OCI-LY3 (cell line): ENCODE measurements around the gene QPCT.

ENCODE experiments used
- H2AFZ ChIP-seq: fragments of 200-600, 300-600 bp; shearing (Covaris generic); 2 replicates; pipeline ENCODE4 v1.6.0; 2014; ENCODE audit warnings: antibody characterized with exemption, low read depth, low read length
- H3K27ac ChIP-seq: fragments of 200-600, 300-600 bp; sonication (generic); 2 replicates; pipeline ENCODE4 v1.5.1; 2014; ENCODE audit warnings: mild to moderate bottlenecking, low read length, moderate library complexity, mixed read lengths
- H3K27me3 ChIP-seq: fragments of 200-600, 300-600 bp; sonication (generic); 2 replicates; pipeline ENCODE4 v1.6.1; 2014; ENCODE audit warnings: low read depth, low read length, mixed read lengths
- H3K36me3 ChIP-seq: fragments of 200-600, 300-600 bp; sonication (generic); replicated peaks from 2 replicates; pipeline ENCODE3; 2014; ENCODE audit warnings: low read depth, low read length, mixed read lengths
- H3K4me1 ChIP-seq: fragments of 300-600, 200-600 bp; sonication (generic); 2 replicates; pipeline ENCODE4 v1.6.1; 2014; ENCODE audit warnings: low read length, mixed read lengths
- H3K4me2 ChIP-seq: fragments of 200-600, 300-600 bp; sonication (generic); 2 replicates; pipeline ENCODE4 v1.6.1; 2014; ENCODE audit warnings: low read length, mixed read lengths
- H3K4me3 ChIP-seq: fragments of 300-600, 200-600 bp; sonication (generic); 2 replicates; pipeline ENCODE4 v1.5.1; 2014; ENCODE audit warnings: antibody characterized with exemption, mild to moderate bottlenecking, low read length, moderate library complexity
- H3K79me2 ChIP-seq: fragments of 300-600, 200-600 bp; shearing (Covaris generic); 2 replicates; pipeline ENCODE4 v1.6.1; 2014; ENCODE audit warnings: mild to moderate bottlenecking, low read length, mixed read lengths
- H3K9ac ChIP-seq: fragments of 300-600, 200-600 bp; shearing (Covaris generic); 2 replicates; pipeline ENCODE4 v1.6.0; 2014; ENCODE audit warnings: mild to moderate bottlenecking, low read length, moderate library complexity
- H3K9me3 ChIP-seq: fragments of 200-600, 300-600 bp; shearing (Covaris generic); 2 replicates; pipeline ENCODE4 v1.6.1; 2014; ENCODE audit warnings: low read length, mixed read lengths; ENCODE audit not compliant: insufficient read depth
- H4K20me1 ChIP-seq: fragments of 200-600, 300-600 bp; sonication (generic); 2 replicates; pipeline ENCODE4 v1.6.1; 2016; ENCODE audit warnings: low read length, mixed read lengths; ENCODE audit not compliant: insufficient read depth
- EZH2phosphoT487 ChIP-seq: fragments of 200-600 bp; shearing (Covaris generic); IDR thresholded peaks from 2 replicates; pipeline ENCODE4 v1.6.1; 2018; ENCODE audit warnings: antibody characterized with exemption, mixed run types, low read depth
- TF ChIP-seq, protein P1 (sequence below): fragments of 200-600, 300-600 bp; sonication (generic); IDR thresholded peaks from 2 replicates; pipeline ENCODE4 v1.5.1; 2014; ENCODE audit warnings: antibody characterized with exemption, low read length, low read depth

QPCT gene

DNA sequence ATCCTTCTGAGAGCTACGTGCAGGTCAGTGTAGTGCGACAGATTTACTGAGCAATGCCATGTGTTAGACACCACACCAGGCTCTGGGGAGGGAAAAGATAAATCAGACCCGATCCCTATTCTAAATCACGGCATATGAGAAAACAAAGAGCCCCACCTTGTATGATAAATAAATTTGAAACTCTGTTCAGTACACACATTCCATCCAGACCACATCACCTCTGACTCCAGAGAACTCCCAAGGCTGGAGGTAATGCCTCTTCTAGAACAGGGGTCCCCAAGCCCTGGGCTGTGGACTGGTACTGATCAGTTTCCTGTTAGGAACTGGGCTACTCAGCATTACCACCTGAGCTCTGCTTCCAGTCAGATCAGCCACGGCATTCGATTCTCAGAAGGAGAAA lies 77.3 kb downstream of the QPCT start:
- H3K27ac ChIP-seq, result no peak overlapping the region
- H3K4me3 ChIP-seq, result no peak overlapping the region
- H3K9ac ChIP-seq, result no peak overlapping the region
- H3K27me3 ChIP-seq, result no peaks in the 10 kb centered on the region
- H3K79me2 ChIP-seq, result no peaks in the 10 kb centered on the region
- no peaks in the 10 kb centered on the region for H3K36me3 ChIP-seq
- no peak overlapping the region for H2AFZ ChIP-seq
- no peaks in the 10 kb centered on the region for H4K20me1 ChIP-seq
- no peaks in the 10 kb centered on the region for H3K4me1 ChIP-seq
- H3K4me2 ChIP-seq, result no peak overlapping the region
- TF ChIP-seq EZH2phosphoT487, result no peak
- TF ChIP-seq, protein P1, sequence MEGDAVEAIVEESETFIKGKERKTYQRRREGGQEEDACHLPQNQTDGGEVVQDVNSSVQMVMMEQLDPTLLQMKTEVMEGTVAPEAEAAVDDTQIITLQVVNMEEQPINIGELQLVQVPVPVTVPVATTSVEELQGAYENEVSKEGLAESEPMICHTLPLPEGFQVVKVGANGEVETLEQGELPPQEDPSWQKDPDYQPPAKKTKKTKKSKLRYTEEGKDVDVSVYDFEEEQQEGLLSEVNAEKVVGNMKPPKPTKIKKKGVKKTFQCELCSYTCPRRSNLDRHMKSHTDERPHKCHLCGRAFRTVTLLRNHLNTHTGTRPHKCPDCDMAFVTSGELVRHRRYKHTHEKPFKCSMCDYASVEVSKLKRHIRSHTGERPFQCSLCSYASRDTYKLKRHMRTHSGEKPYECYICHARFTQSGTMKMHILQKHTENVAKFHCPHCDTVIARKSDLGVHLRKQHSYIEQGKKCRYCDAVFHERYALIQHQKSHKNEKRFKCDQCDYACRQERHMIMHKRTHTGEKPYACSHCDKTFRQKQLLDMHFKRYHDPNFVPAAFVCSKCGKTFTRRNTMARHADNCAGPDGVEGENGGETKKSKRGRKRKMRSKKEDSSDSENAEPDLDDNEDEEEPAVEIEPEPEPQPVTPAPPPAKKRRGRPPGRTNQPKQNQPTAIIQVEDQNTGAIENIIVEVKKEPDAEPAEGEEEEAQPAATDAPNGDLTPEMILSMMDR, result no peak
- no peaks in the 10 kb centered on the region for H3K9me3 ChIP-seq

DNA sequence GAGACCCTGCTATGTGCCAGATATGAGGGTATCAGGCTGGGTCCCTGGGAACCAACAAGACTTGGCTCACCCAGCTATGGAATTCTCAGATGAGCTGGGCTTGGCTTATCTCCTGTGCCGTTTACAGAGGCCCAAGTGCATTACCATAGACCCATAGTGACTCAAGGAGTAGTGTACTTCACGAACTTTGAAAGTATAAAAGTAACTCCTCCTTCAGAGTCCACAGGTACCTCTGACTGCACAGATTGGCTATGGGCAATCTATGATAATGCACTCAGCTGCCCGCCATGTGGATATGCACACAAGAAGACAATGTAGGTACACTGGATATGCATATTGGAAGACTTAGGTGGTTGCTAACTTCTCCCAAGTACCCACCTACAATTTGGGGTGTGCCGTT lies 78.4 kb downstream of the QPCT start:
- Histone ChIP-seq H3K9me3 (no peaks in the 10 kb centered on the region), H3K4me3 (no peak overlapping the region), H3K9ac (no peak overlapping the region), H3K4me2 (no peak overlapping the region), H3K27me3 (no peaks in the 10 kb centered on the region), H3K36me3 (no peaks in the 10 kb centered on the region), H3K4me1 (no peaks in the 10 kb centered on the region), H2AFZ (no peak overlapping the region), H3K27ac (no peak overlapping the region), H3K79me2 (no peaks in the 10 kb centered on the region), H4K20me1 (no peaks in the 10 kb centered on the region)
- TF ChIP-seq EZH2phosphoT487, result no peak
- TF ChIP-seq, protein P1, result no peak
